Sigmoid colon (tissue), 7 donors: ENCODE results near the gene TMEM198. TPM values are rescaled to one million over a fixed set of nuclear protein-coding genes. Genes with fewer than 3 reads are reported as not detected.

Experiments used
- DNase-seq: peaks from one replicate; pipeline ENCODE4 v3.0.0-alpha.2; 2019
- H3K27ac ChIP-seq, 4 donors: fragments of 200-600 bp; sonication (generic); one replicate each; pipeline ENCODE4 v1.5.1; 2016 to 2019; ENCODE audit warnings: mild to moderate bottlenecking in 1 of 4
- H3K27me3 ChIP-seq, 3 donors: fragments of 200-600 bp; sonication (generic); one replicate each; pipeline ENCODE4 v1.5.1; 2019; ENCODE audit warnings: mild to moderate bottlenecking in 1 of 3
- H3K36me3 ChIP-seq, 4 donors: fragments of 200-600 bp; sonication (generic); one replicate each; pipeline ENCODE4 v1.5.1; 2016 to 2019
- H3K4me1 ChIP-seq, 4 donors: fragments of 200-600 bp; sonication (generic); one replicate each; pipeline ENCODE4 v1.5.1; 2017 to 2019
- H3K4me3 ChIP-seq, 4 donors: fragments of 200-600 bp; sonication (generic); one replicate each; pipeline ENCODE4 v1.5.1; 2017 to 2019; ENCODE audit warnings: mild to moderate bottlenecking in 2 of 4, moderate library complexity in 1 of 4
- H3K9me3 ChIP-seq, 4 donors: fragments of 200-600 bp in 3 of 4; sonication (generic) in 3 of 4; one replicate each; pipeline versions ENCODE4 v1.5.1 to v1.6.1; 2013 to 2019
- EP300 ChIP-seq, 4 donors: sonication (generic); formaldehyde crosslinking; IDR thresholded peaks; one replicate each; pipeline ENCODE4 v1.6.1; 2017; ENCODE audit warnings: antibody characterized with exemption in 4 of 4
- POLR2A ChIP-seq, 2 donors: fragments of 450-650 bp; IDR thresholded peaks; one replicate each; pipeline ENCODE4 v1.6.1; 2016; ENCODE audit warnings: antibody characterized with exemption in 2 of 2, mild to moderate bottlenecking in 2 of 2, moderate library complexity in 2 of 2
- POLR2AphosphoS5 ChIP-seq, 4 donors: sonication (generic); formaldehyde crosslinking; IDR thresholded peaks; one replicate each; pipeline ENCODE4 v1.6.1; 2017; ENCODE audit warnings: antibody characterized with exemption in 4 of 4
- WGBS, 2 donors: extraction: QIAGEN DNeasy Blood & Tissue Kit; methylation state at CpG; one replicate each; pipeline ENCODE4 v1.1.7; 2013; 5-methylcytosine and 5-hydroxymethylcytosine counted together
- intact Hi-C: fragments of 100-400 bp; cut with DNase I; formaldehyde crosslinking; loops from one replicate; pipeline ENCODE4 v1.15.1; 2023
- polyA plus RNA-seq, 3 donors: library from polyadenylated mRNA; stranded (reverse); fragments of 200-250 nt; gene quantifications; one replicate each; pipeline ENCODE4 v1.2.3, GENCODE V29; 2013
- total RNA-seq, 4 donors: library from RNA; depleted of rRNA; stranded (reverse); fragments of >200 nt; gene quantifications; one replicate each; pipeline ENCODE4 v1.1.0, GENCODE V29; 2016
- TF ChIP-seq, protein P1 (sequence below), 4 experiments: fragments of 450-650 bp in 3 of 4; fragments of 200-600 bp in 1 of 4; IDR thresholded peaks; one replicate each; pipeline ENCODE4 v1.5.1; 2016 to 2019; ENCODE audit warnings: antibody characterized with exemption in 4 of 4, mild to moderate bottlenecking in 3 of 4, moderate library complexity in 2 of 4
- donor health status: healthy with polysubstance abuse.
- donor health status: Bipolar disorder and iron deficiency.
- donor health status: healthy.

TMEM198 gene
- total and polyA plus RNA-seq, 7 donors: 0.71 to 3.9 (median 1.6) TPM; not detected in 1

DNA sequence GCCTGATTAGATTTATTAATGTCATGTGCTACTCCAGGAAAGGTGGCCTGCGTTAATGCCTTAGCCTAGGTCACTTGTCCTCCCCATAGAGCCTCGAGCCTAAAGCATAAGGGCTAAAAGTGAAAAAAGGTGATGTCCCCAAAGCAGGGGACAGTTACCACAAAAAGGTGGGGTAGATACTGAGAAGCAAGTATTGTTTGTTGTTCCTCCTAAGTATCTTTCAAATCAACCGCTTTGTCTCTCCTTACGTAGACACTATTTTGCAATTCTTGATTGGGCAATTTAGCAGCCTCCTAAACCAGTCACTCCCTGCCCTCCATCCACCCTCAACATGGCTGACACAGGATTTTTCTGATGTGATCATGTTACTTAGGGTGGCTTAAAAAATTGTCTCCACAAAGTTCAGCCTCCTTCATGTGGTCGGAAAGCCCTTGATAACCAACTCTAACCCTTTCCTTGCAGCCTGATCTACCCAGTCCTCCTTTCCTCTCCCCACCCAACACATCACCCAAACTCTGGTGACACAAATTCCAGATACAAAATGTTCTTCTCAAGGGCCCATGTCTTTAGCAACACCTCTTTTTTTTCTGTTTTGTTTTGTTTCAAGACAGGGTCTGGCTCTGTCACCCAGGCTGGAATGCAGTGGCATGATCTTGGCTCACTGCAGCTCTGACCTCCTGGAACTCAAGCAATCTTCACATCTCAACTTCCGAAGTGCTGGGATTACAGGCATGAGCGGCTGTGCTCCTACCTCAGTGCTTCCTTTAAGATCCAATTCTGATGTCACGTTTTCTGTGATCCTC, 35.2 kb downstream of the TMEM198 start:
- no peak for DNase-seq
- WGBS, 2 donors: 83 to 85% methylated on average over 8 of the region's 8 CpGs
- no peaks in the 10 kb centered on the region for H3K9me3 ChIP-seq
- H3K4me3 ChIP-seq: no peak overlapping the region
- H3K4me1 ChIP-seq: no peaks in the 10 kb centered on the region
- H3K27ac ChIP-seq: no peak overlapping the region
- intact Hi-C loops: no loop called here
- H3K27me3 ChIP-seq: peaks cover 0 to 27% (median 0%) of the 10 kb centered on the region in 3 donors
- TF ChIP-seq EP300 (IDR thresholded peaks at IDR 0.05) (no peak), POLR2A (IDR thresholded peaks at IDR 0.05) (no peak)
- TF ChIP-seq, protein P1, sequence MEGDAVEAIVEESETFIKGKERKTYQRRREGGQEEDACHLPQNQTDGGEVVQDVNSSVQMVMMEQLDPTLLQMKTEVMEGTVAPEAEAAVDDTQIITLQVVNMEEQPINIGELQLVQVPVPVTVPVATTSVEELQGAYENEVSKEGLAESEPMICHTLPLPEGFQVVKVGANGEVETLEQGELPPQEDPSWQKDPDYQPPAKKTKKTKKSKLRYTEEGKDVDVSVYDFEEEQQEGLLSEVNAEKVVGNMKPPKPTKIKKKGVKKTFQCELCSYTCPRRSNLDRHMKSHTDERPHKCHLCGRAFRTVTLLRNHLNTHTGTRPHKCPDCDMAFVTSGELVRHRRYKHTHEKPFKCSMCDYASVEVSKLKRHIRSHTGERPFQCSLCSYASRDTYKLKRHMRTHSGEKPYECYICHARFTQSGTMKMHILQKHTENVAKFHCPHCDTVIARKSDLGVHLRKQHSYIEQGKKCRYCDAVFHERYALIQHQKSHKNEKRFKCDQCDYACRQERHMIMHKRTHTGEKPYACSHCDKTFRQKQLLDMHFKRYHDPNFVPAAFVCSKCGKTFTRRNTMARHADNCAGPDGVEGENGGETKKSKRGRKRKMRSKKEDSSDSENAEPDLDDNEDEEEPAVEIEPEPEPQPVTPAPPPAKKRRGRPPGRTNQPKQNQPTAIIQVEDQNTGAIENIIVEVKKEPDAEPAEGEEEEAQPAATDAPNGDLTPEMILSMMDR (IDR thresholded peaks at IDR 0.05): no peak
- no peaks in the 10 kb centered on the region for H3K36me3 ChIP-seq

GRCh38 chr2:219581346-219581745, 37.5 kb downstream of the TMEM198 start:
- WGBS, 2 donors: 63 to 77% methylated on average over 2 of the region's 2 CpGs
- Histone ChIP-seq H3K4me3 (no peak overlapping the region), H3K9me3 (no peaks in the 10 kb centered on the region), H3K27ac (no peak overlapping the region), H3K27me3 (peaks cover 0 to 13% (median 0%) of the 10 kb centered on the region in 3 donors), H3K4me1 (no peaks in the 10 kb centered on the region), H3K36me3 (no peaks in the 10 kb centered on the region)
- TF ChIP-seq EP300 (IDR thresholded peaks at IDR 0.05): no peak
- TF ChIP-seq POLR2AphosphoS5 (IDR thresholded peaks at IDR 0.05): no peak
- TF ChIP-seq POLR2A (IDR thresholded peaks at IDR 0.05): no peak
- TF ChIP-seq, protein P1 (IDR thresholded peaks at IDR 0.05): no peak
- DNase-seq: no peak
- intact Hi-C loops: no loop called here

- 49 to 85% methylated on average over 4 of the region's 4 CpGs for WGBS, 2 donors
- TF ChIP-seq POLR2A (IDR thresholded peaks at IDR 0.05) (no peak), EP300 (IDR thresholded peaks at IDR 0.05) (no peak), POLR2AphosphoS5 (IDR thresholded peaks at IDR 0.05) (no peak)
- TF ChIP-seq, protein P1 (IDR thresholded peaks at IDR 0.05): no peak
- intact Hi-C loops: no loop called here
- no peak for DNase-seq
- Histone ChIP-seq H3K4me1 (no peaks in the 10 kb centered on the region), H3K36me3 (no peaks in the 10 kb centered on the region), H3K9me3 (no peaks in the 10 kb centered on the region), H3K4me3 (no peak overlapping the region), H3K27me3 (no peaks in the 10 kb centered on the region), H3K27ac (no peak overlapping the region)
Observed at GRCh38 chr2:219591091-219591490, 47.3 kb downstream of the TMEM198 start.

- Histone ChIP-seq H3K27ac (no peak overlapping the region), H3K4me3 (no peak overlapping the region), H3K4me1 (peaks cover 0 to 10% (median 4%) of the 10 kb centered on the region in 4 donors), H3K36me3 (no peaks in the 10 kb centered on the region), H3K9me3 (no peaks in the 10 kb centered on the region), H3K27me3 (no peaks in the 10 kb centered on the region)
- DNase-seq: no peak
- TF ChIP-seq EP300 (IDR thresholded peaks at IDR 0.05) (no peak), POLR2A (IDR thresholded peaks at IDR 0.05) (no peak), POLR2AphosphoS5 (IDR thresholded peaks at IDR 0.05) (no peak)
- TF ChIP-seq, protein P1 (IDR thresholded peaks at IDR 0.05): no peak
- intact Hi-C loops: no loop called here
- WGBS, 2 donors: 87 to 91% methylated on average over 6 of the region's 6 CpGs
Observed at GRCh38 chr2:219592736-219593135, 48.9 kb downstream of the TMEM198 start.
